ENCODE measurements around the gene PXYLP1.

GRCh38 chr3:141292356-141293058, 60.9 kb downstream of the PXYLP1 start:
- TF ChIP-seq EP300 (IDR thresholded peaks at IDR 0.05) (no peak), POLR2A (IDR thresholded peaks at IDR 0.05) (no peak), CTCF (IDR thresholded peaks at IDR 0.05) (no peak)

Measured in sigmoid colon (tissue), 4 donors.